PC-3 (cell line): ENCODE data around the gene EXD1. TPM values are rescaled to one million over a fixed set of nuclear protein-coding genes. Genes with fewer than 3 reads are reported as not detected.
"Not testable (repeated sequence)": the region's sequence is repeated elsewhere in the genome, so short reads cannot be mapped to it uniquely, and the experiment has no call there.

Experiments
- ATAC-seq: fragments of 200-7000 bp; cut with Tn5 transposase; 2 replicates; pipeline ENCODE4 v1.9.1; 2020; ENCODE audit warnings: mild to moderate bottlenecking, moderate library complexity
- BruUV-seq: library from RNA; stranded (reverse); fragments of 400-500 nt; replicated peaks from 2 replicates; lab custom pipeline; 2021; lab: Mats Ljungman, UMichigan
- CTCF ChIA-PET: fragments of 300-600 bp; sonication (Branson Sonifier 250); formaldehyde crosslinking; loops from one replicate; lab custom pipeline; 2022; ENCODE audit warnings: antibody characterized with exemption; lab: Charles Lee
- POLR2A ChIA-PET: fragments of 300-600 bp; sonication (Branson Sonifier 250); formaldehyde crosslinking; loops from one replicate; lab custom pipeline; 2022; ENCODE audit warnings: antibody characterized with exemption; ENCODE audit not compliant: unreplicated experiment; lab: Charles Lee
- DNase-seq: peaks from one replicate; pipeline ENCODE4 v3.0.0-alpha.2; 2015
- H2AFZ ChIP-seq: fragments of 300-600 bp; sonication (generic); 2 replicates; pipeline ENCODE4 v1.6.0; 2016; ENCODE audit warnings: antibody characterized with exemption, low read length
- H3F3A ChIP-seq: fragments of 300-600 bp; sonication (generic); one replicate; pipeline ENCODE4 v1.6.0; 2017; ENCODE audit warnings: antibody characterized with exemption, low read length, control low read depth, mild to moderate bottlenecking; ENCODE audit not compliant: unreplicated experiment
- H3K27ac ChIP-seq: fragments of 300-600 bp; sonication (generic); 2 replicates; pipeline ENCODE4 v1.5.1; 2016; ENCODE audit warnings: mild to moderate bottlenecking, low read length
- H3K27me3 ChIP-seq: fragments of 300-600 bp; sonication (generic); 2 replicates; pipeline ENCODE4 v1.6.1; 2016; ENCODE audit warnings: low read length, mixed read lengths
- H3K36me3 ChIP-seq: fragments of 300-600 bp; sonication (generic); 2 replicates; pipeline ENCODE4 v1.6.1; 2016; ENCODE audit warnings: low read depth, mixed run types, low read length, mixed read lengths
- H3K4me1 ChIP-seq: fragments of 300-600 bp; sonication (generic); 2 replicates; pipeline ENCODE4 v1.5.1; 2016; ENCODE audit warnings: low read length; ENCODE audit not compliant: insufficient read depth
- H3K4me2 ChIP-seq: fragments of 300-600 bp; sonication (generic); 2 replicates; pipeline ENCODE4 v1.6.0; 2016; ENCODE audit warnings: low read length
- H3K4me3 ChIP-seq: fragments of 300-600 bp; sonication (generic); 2 replicates; pipeline ENCODE4 v1.5.1; 2016; ENCODE audit warnings: mild to moderate bottlenecking, low read length, mixed read lengths
- H3K79me2 ChIP-seq: fragments of 300-600 bp; sonication (generic); 2 replicates; pipeline ENCODE4 v1.6.1; 2017; ENCODE audit warnings: low read length, mixed read lengths
- H3K9ac ChIP-seq: fragments of 300-600 bp; sonication (generic); 2 replicates; pipeline ENCODE4 v1.6.0; 2016; ENCODE audit warnings: mild to moderate bottlenecking, low read length
- H3K9me2 ChIP-seq: fragments of 300-600 bp; sonication (generic); replicated peaks from 2 replicates; pipeline ENCODE4 v1.6.1; 2016; ENCODE audit warnings: mixed run types, low read length, mixed read lengths
- H3K9me3 ChIP-seq: fragments of 300-600 bp; sonication (generic); 2 replicates; pipeline ENCODE4 v1.6.1; 2016; ENCODE audit warnings: low read length, mixed read lengths
- H4K20me1 ChIP-seq: fragments of 300-600 bp; sonication (generic); 2 replicates; pipeline ENCODE4 v1.6.1; 2016; ENCODE audit warnings: low read length, mixed read lengths
- EZH2 ChIP-seq: fragments of 300-600 bp; sonication (generic); IDR thresholded peaks from one replicate; pipeline ENCODE4 v1.6.1; 2017; ENCODE audit warnings: antibody characterized with exemption, mild to moderate bottlenecking, low read length; ENCODE audit not compliant: unreplicated experiment
- EZH2phosphoT487 ChIP-seq: fragments of 300-600 bp; sonication (generic); IDR thresholded peaks from 2 replicates; pipeline ENCODE4 v1.6.1; 2018; ENCODE audit warnings: mild to moderate bottlenecking, antibody characterized with exemption, low read length, borderline replicate concordance
- intact Hi-C: fragments of 100-400 bp; cut with micrococcal nuclease; formaldehyde crosslinking; loops from 2 replicates; pipeline ENCODE4 v1.9.0; 2023
- total RNA-seq: library from RNA; depleted of rRNA; stranded (reverse); fragments of >200 nt; gene quantifications from 2 replicates; pipeline ENCODE4 v1.2.3, GENCODE V29; 2014
- TF ChIP-seq, protein P1 (sequence below): fragments of 300-600 bp; sonication (generic); conservative IDR thresholded peaks from 2 replicates; pipeline ENCODE4 v1.5.1; 2017; ENCODE audit warnings: antibody characterized with exemption, low read depth, mild to moderate bottlenecking, low read length

Gene EXD1
- total RNA-seq, 1 experiment from 2014 or later, result not detected

DNA sequence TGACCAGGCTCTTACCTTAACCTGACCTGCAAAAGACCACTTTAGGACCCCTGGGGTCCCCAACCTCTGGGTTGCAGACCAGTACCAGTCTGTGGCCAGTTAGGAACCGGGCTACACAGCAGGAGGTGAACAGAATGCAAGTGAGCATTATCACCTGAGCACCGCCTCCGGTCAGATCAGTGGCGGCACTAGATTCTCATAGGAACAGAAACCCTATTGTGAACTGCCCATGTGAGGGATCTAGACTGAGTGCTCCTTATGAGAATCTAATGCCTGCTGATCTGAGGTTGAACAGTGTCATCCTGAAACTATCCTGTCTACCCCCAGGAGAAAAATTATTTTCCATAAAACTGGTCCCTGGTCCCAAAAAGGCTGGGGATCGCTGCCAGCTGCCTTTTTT, 20.9 kb upstream of the EXD1 start:
- no peaks in the 10 kb centered on the region for H3F3A ChIP-seq
- H3K27me3 ChIP-seq, result no peaks in the 10 kb centered on the region
- H3K4me3 ChIP-seq, result no peak overlapping the region
- TF ChIP-seq, protein P1, sequence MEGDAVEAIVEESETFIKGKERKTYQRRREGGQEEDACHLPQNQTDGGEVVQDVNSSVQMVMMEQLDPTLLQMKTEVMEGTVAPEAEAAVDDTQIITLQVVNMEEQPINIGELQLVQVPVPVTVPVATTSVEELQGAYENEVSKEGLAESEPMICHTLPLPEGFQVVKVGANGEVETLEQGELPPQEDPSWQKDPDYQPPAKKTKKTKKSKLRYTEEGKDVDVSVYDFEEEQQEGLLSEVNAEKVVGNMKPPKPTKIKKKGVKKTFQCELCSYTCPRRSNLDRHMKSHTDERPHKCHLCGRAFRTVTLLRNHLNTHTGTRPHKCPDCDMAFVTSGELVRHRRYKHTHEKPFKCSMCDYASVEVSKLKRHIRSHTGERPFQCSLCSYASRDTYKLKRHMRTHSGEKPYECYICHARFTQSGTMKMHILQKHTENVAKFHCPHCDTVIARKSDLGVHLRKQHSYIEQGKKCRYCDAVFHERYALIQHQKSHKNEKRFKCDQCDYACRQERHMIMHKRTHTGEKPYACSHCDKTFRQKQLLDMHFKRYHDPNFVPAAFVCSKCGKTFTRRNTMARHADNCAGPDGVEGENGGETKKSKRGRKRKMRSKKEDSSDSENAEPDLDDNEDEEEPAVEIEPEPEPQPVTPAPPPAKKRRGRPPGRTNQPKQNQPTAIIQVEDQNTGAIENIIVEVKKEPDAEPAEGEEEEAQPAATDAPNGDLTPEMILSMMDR, result no peak
- TF ChIP-seq EZH2 (no peak), EZH2phosphoT487 (no peak)
- no peak overlapping the region for H2AFZ ChIP-seq
- no peak overlapping the region for H3K27ac ChIP-seq
- no peaks in the 10 kb centered on the region for H3K9me2 ChIP-seq
- intact Hi-C loops, result no loop called here
- CTCF ChIA-PET, result no interaction called here
- no peaks in the 10 kb centered on the region for H3K9me3 ChIP-seq
- H3K4me2 ChIP-seq, result no peak overlapping the region
- H3K4me1 ChIP-seq, result peaks cover 19% of the 10 kb centered on the region
- no peak for ATAC-seq
- POLR2A ChIA-PET, result no interaction called here
- DNase-seq, result no peak
- H3K9ac ChIP-seq, result no peak overlapping the region
- H4K20me1 ChIP-seq, result no peaks in the 10 kb centered on the region
- no TSS peak for BruUV-seq
- H3K79me2 ChIP-seq, result no peaks in the 10 kb centered on the region
- H3K36me3 ChIP-seq, result no peaks in the 10 kb centered on the region; the same call in 1 of the 2 replicates

DNA sequence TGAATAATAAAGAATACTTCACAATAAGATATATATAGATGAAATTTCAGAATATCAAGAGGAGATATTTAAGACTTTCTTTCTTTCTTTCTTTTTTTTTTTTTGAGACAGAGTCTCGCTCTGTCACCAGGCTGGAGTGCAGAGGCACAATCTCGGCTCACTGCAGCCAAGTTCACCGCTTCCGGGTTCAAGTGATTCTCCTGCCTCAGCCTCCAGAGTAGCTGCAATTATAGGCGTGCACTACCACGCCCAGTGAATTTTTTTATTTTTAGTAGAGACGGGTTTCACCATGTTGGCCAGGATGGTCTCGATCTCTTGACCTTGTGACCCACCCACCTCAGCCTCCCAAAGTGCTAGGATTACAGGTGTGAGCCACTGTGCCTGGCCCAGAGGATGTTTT, 20.2 kb upstream of the EXD1 start:
- DNase-seq, H2AFZ ChIP-seq, H3K9ac ChIP-seq, BruUV-seq, H3K4me2 ChIP-seq, H3K36me3 ChIP-seq, H3K9me2 ChIP-seq, H3F3A ChIP-seq, intact Hi-C loops, H3K4me3 ChIP-seq, H3K9me3 ChIP-seq, H4K20me1 ChIP-seq, ATAC-seq, H3K27me3 ChIP-seq, H3K27ac ChIP-seq, H3K79me2 ChIP-seq, POLR2A ChIA-PET, CTCF ChIA-PET: not testable (repeated sequence)
- H3K4me1 ChIP-seq, result peaks cover 13% of the 10 kb centered on the region

DNA sequence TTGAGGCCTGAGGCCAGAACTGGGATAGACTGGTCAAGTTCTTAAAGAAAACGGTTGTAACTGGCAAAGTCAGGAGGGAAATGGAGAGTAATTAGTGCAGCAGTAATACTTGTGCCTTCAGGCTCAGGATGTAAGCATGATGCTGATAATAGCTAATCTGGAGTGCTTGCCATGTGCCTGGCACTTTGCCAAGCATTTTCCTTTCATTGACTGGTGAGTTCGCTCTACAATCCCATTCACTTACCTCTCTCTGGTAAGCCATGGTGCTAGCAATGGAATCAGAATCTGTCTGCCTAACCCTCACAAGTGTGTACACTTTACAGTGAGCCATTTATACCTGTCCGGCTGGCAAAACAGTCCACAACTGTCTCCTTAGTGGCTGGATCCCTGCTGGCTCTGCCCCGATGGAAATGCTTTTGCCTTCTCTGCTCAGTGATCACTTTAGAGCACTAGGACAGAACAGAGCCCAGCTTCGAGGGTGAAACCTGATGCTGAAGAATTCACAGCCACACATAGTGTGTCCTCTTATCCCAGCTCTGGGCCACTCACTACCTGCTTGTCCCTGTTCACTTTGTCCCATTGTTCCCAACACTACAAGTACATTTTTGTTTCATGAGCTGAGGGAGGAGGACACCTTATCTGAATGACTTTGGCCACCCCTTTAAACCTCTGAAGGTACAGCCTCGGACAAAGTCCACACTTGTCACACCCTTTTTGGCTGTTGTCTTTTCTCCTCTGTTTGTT, 10.8 kb upstream of the EXD1 start:
- no peak overlapping the region for H3K4me3 ChIP-seq
- no peaks in the 10 kb centered on the region for H3K9me3 ChIP-seq
- H2AFZ ChIP-seq, result no peak overlapping the region
- H3K79me2 ChIP-seq, result no peaks in the 10 kb centered on the region; the same call in 1 of the 2 replicates
- ATAC-seq (no peak), DNase-seq (no peak)
- H3K4me1 ChIP-seq, result no peaks in the 10 kb centered on the region
- H3K4me2 ChIP-seq, result no peak overlapping the region
- ChIA-PET POLR2A (no interaction called here), CTCF (interaction anchor here (0.5 kb wide), 1 partner anchor 10 kb away, joined by 6 read pairs; the partner anchor contains the start of gene CHP1)
- H3K27me3 ChIP-seq, result no peaks in the 10 kb centered on the region
- H3K9ac ChIP-seq, result no peak overlapping the region
- peaks cover 20% of the 10 kb centered on the region for H3K36me3 ChIP-seq
- intact Hi-C loops, result no loop called here
- no TSS peak for BruUV-seq
- TF ChIP-seq, protein P1, result no peak
- TF ChIP-seq EZH2phosphoT487 (no peak), EZH2 (no peak)
- H3K9me2 ChIP-seq, result no peaks in the 10 kb centered on the region
- no peaks in the 10 kb centered on the region for H4K20me1 ChIP-seq
- no peaks in the 10 kb centered on the region for H3F3A ChIP-seq
- H3K27ac ChIP-seq, result no peak overlapping the region
